ENCODE measurements around the gene CSNK1A1. TPM values are rescaled to one million over a fixed set of nuclear protein-coding genes. Genes with fewer than 3 reads are reported as not detected.
"Not testable (repeated sequence)": the region's sequence is repeated elsewhere in the genome, so short reads cannot be mapped to it uniquely, and the experiment has no call there.

Gene CSNK1A1
- total RNA-seq, 1 experiment from 2014 or later: 263 TPM

DNA sequence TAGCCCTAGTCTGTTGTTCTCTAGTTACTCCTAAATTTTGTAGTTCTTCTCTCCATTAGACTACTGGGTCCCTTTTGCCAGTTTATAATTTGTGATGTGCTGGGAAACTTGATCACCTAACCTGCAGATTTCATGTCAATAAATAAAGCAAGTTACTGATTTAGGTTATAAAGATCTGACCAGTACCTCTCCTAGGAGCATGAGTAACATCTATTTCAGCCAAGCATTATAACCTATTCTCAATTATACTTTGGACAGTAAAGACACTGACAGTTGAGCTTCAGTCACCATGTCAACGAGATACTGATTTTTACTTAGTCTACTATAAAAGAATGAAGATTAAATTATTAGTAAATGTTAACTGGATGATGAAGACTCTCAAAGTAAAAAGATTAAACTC is 36.7 kb downstream of the CSNK1A1 start (continued):
- TF ChIP-seq, protein P1, sequence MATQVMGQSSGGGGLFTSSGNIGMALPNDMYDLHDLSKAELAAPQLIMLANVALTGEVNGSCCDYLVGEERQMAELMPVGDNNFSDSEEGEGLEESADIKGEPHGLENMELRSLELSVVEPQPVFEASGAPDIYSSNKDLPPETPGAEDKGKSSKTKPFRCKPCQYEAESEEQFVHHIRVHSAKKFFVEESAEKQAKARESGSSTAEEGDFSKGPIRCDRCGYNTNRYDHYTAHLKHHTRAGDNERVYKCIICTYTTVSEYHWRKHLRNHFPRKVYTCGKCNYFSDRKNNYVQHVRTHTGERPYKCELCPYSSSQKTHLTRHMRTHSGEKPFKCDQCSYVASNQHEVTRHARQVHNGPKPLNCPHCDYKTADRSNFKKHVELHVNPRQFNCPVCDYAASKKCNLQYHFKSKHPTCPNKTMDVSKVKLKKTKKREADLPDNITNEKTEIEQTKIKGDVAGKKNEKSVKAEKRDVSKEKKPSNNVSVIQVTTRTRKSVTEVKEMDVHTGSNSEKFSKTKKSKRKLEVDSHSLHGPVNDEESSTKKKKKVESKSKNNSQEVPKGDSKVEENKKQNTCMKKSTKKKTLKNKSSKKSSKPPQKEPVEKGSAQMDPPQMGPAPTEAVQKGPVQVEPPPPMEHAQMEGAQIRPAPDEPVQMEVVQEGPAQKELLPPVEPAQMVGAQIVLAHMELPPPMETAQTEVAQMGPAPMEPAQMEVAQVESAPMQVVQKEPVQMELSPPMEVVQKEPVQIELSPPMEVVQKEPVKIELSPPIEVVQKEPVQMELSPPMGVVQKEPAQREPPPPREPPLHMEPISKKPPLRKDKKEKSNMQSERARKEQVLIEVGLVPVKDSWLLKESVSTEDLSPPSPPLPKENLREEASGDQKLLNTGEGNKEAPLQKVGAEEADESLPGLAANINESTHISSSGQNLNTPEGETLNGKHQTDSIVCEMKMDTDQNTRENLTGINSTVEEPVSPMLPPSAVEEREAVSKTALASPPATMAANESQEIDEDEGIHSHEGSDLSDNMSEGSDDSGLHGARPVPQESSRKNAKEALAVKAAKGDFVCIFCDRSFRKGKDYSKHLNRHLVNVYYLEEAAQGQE (IDR thresholded peaks at IDR 0.05; ENCODE audit: low read depth): no peak
- TF ChIP-seq TCF7L2 (IDR thresholded peaks at IDR 0.05; ENCODE audit: borderline replicate concordance, extremely low read depth, insufficient read depth, insufficient read length): no peak
- TF ChIP-seq, protein P2, sequence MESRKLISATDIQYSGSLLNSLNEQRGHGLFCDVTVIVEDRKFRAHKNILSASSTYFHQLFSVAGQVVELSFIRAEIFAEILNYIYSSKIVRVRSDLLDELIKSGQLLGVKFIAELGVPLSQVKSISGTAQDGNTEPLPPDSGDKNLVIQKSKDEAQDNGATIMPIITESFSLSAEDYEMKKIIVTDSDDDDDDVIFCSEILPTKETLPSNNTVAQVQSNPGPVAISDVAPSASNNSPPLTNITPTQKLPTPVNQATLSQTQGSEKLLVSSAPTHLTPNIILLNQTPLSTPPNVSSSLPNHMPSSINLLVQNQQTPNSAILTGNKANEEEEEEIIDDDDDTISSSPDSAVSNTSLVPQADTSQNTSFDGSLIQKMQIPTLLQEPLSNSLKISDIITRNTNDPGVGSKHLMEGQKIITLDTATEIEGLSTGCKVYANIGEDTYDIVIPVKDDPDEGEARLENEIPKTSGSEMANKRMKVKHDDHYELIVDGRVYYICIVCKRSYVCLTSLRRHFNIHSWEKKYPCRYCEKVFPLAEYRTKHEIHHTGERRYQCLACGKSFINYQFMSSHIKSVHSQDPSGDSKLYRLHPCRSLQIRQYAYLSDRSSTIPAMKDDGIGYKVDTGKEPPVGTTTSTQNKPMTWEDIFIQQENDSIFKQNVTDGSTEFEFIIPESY (IDR thresholded peaks at IDR 0.05; ENCODE audit: extremely low read depth, insufficient replicate concordance, low read length): no peak
- no peak for TF ChIP-seq JUND (IDR thresholded peaks at IDR 0.05)
- TF ChIP-seq ELF1 (IDR thresholded peaks at IDR 0.05; ENCODE audit: borderline replicate concordance, low read depth): no peak
- TF ChIP-seq, protein P3, sequence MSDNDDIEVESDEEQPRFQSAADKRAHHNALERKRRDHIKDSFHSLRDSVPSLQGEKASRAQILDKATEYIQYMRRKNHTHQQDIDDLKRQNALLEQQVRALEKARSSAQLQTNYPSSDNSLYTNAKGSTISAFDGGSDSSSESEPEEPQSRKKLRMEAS (IDR thresholded peaks at IDR 0.05): no peak
- TF ChIP-seq CEBPB (IDR thresholded peaks at IDR 0.05; ENCODE audit: low read depth): no peak
- no peak for TF ChIP-seq EZH2 (IDR thresholded peaks at IDR 0.05)

DNA sequence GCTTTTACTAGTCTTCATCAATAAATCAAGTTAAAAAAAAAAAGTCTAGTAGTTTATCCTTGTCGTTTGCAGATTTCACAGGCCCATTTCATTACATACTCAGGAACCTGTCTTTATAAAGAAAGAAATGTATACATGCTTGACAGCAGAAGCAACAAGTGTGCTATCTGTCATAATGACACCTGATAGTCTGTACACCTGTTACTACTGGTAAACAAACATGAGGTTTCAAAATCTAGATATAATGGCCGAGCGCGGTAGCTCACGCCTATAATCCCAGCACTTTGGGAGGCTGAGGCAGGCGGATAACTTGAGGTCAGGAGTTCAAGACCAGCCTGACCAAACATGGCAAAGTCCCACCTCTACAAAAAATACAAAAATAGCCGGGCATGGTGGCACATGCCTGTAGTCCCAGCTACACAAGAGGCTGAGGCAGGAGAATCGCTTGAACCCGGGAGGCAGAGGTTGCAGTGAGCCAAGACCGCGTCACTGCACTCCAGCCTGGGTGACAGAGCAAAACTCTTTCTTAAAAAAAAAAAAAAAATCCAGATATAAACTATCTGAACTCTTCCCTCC is 37.8 kb downstream of the CSNK1A1 start:
- RAD21 ChIA-PET (ENCODE audit: low non-redundant PET in 1 of 2, low total read pairs in 2 of 2, uncharacterized antibody in 2 of 2, unreplicated experiment in 2 of 2): not testable (repeated sequence)

More for the DNA sequence above, 37.8 kb downstream of the CSNK1A1 start:
- BruUV-seq (replicated peaks); H3K9me3 ChIP-seq (ENCODE audit: control insufficient read depth in 1 of 2, insufficient read depth in 1 of 2, low read depth in 1 of 2, low read length in 2 of 2); H3K9me2 ChIP-seq (ENCODE audit: insufficient read depth); ATAC-seq; DNase-seq (ENCODE audit: low read depth, low spot score); H3K4me2 ChIP-seq (ENCODE audit: low read length); CTCF ChIA-PET; H3K27ac ChIP-seq (ENCODE audit: low read depth, low read length); H3K4me1 ChIP-seq (ENCODE audit: control insufficient read depth in 1 of 2, insufficient read depth in 2 of 2, low read length in 2 of 2); H2AFZ ChIP-seq (ENCODE audit: low read depth, low read length, poor library complexity, severe bottlenecking); H3K9ac ChIP-seq (ENCODE audit: low read length); H3K27me3 ChIP-seq (ENCODE audit: insufficient read depth, low read length); intact Hi-C loops (cut with micrococcal nuclease); H3K4me3 ChIP-seq (replicated peaks in 1 of 2; ENCODE audit: low read depth in 1 of 2, low read length in 2 of 2); POLR2A ChIA-PET: not testable (repeated sequence)
- peaks cover 28% of the 10 kb centered on the region for H4K20me1 ChIP-seq (ENCODE audit: insufficient read depth)
- H3K79me2 ChIP-seq (ENCODE audit: insufficient read depth, low read length): peaks cover 99% of the 10 kb centered on the region
- H3K36me3 ChIP-seq (ENCODE audit: control insufficient read depth in 1 of 2, insufficient read depth in 2 of 2, low read length in 2 of 2): peaks cover 45 to 50% of the 10 kb centered on the region in 2 experiments
